ENCODE results near the gene CLSTN2.

Gene CLSTN2

DNA sequence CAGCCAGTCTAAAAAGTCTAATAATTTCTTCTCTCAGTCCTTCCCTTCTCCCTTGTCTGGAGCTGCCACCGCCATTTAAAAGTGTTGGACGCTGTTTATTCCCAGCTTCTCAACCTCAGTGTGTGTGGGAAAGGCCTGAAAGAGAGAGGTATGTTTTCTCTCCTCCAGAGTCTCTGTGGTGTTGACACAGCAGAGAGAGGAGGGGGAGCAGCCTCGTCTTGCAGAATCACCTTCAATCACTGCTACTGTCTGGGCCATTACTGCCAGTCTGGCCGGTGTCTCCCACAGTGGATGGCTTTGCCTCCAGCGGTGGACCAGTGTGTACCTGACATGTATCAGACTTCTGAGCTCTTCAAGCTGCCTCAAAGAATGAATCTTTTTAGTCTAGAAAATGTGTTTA is 641.5 kb downstream of the CLSTN2 start:
- H3K27me3 ChIP-seq (ENCODE audit: insufficient read depth, low read depth, severe bottlenecking) = no peaks in the 10 kb centered on the region
- H3K36me3 ChIP-seq = no peaks in the 10 kb centered on the region
- H3K27ac ChIP-seq = no peak overlapping the region
- H3K9me3 ChIP-seq (ENCODE audit: severe bottlenecking) = no peaks in the 10 kb centered on the region
- no peak for DNase-seq
- H3K4me3 ChIP-seq (ENCODE audit: low read depth, low read length) = no peak overlapping the region
- TF ChIP-seq, protein P1, sequence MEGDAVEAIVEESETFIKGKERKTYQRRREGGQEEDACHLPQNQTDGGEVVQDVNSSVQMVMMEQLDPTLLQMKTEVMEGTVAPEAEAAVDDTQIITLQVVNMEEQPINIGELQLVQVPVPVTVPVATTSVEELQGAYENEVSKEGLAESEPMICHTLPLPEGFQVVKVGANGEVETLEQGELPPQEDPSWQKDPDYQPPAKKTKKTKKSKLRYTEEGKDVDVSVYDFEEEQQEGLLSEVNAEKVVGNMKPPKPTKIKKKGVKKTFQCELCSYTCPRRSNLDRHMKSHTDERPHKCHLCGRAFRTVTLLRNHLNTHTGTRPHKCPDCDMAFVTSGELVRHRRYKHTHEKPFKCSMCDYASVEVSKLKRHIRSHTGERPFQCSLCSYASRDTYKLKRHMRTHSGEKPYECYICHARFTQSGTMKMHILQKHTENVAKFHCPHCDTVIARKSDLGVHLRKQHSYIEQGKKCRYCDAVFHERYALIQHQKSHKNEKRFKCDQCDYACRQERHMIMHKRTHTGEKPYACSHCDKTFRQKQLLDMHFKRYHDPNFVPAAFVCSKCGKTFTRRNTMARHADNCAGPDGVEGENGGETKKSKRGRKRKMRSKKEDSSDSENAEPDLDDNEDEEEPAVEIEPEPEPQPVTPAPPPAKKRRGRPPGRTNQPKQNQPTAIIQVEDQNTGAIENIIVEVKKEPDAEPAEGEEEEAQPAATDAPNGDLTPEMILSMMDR (IDR thresholded peaks at IDR 0.05; ENCODE audit: low read depth, low read length) = no peak

- no peak for DNase-seq
- Histone ChIP-seq H3K9me3 (ENCODE audit: severe bottlenecking) (no peaks in the 10 kb centered on the region), H3K4me3 (ENCODE audit: low read depth, low read length) (no peak overlapping the region), H3K36me3 (no peaks in the 10 kb centered on the region), H3K27me3 (ENCODE audit: insufficient read depth, low read depth, severe bottlenecking) (no peaks in the 10 kb centered on the region), H3K27ac (no peak overlapping the region)
- TF ChIP-seq, protein P1 (IDR thresholded peaks at IDR 0.05; ENCODE audit: low read depth, low read length) = no peak
Observed at GRCh38 chr3:140577911-140578310, 642.9 kb downstream of the CLSTN2 start.

DNA sequence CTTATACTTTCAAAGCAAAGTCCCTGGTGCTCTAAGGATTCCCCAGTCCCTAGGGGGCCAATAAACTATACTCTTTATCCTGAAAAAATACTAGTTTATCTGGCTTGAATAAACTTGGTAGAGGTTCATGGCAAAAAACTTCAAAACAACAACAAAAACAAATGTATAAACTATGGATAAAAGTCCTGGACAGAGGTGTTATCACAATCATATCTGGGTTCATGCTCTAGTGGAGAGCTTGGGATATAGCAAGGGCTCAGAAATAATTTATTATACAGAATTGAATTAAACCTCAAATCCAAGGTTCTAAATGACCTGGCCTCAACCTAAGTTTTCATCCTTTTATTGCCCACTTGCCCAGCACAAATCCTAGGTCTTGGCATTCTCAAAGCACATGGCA is 644.3 kb downstream of the CLSTN2 start:
- no peak for DNase-seq
- H3K9me3 ChIP-seq (ENCODE audit: severe bottlenecking) = no peaks in the 10 kb centered on the region
- no peaks in the 10 kb centered on the region for H3K27me3 ChIP-seq (ENCODE audit: insufficient read depth, low read depth, severe bottlenecking)
- H3K4me3 ChIP-seq (ENCODE audit: low read depth, low read length) = no peak overlapping the region
- TF ChIP-seq, protein P1 (IDR thresholded peaks at IDR 0.05; ENCODE audit: low read depth, low read length) = no peak
- no peak overlapping the region for H3K27ac ChIP-seq
- no peaks in the 10 kb centered on the region for H3K36me3 ChIP-seq

DNA sequence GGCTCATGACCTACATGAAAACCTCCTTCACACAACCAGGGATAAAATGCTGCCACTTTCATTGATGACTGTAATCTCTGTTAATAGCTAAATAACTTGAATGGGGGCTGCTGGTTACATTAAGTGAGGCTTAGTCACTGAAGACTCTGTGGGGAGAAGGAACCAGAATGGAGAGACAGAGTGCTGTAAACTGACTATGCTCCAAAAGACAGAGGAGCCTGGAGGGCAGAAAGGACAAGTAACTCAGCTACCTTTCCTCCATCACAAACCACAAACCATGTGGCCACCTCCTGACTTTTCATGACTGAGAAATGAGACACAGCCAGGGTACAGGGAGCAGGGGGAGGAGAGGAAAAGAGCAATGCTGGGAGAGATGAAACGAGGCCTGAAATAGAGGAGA is 645.8 kb downstream of the CLSTN2 start:
- H3K27ac ChIP-seq = no peak overlapping the region
- H3K27me3 ChIP-seq (ENCODE audit: insufficient read depth, low read depth, severe bottlenecking) = no peaks in the 10 kb centered on the region
- DNase-seq = no peak
- no peaks in the 10 kb centered on the region for H3K9me3 ChIP-seq (ENCODE audit: severe bottlenecking)
- no peaks in the 10 kb centered on the region for H3K36me3 ChIP-seq
- TF ChIP-seq, protein P1 (IDR thresholded peaks at IDR 0.05; ENCODE audit: low read depth, low read length) = no peak
- no peak overlapping the region for H3K4me3 ChIP-seq (ENCODE audit: low read depth, low read length)

- TF ChIP-seq, protein P1 (IDR thresholded peaks at IDR 0.05; ENCODE audit: low read depth, low read length) = no peak
- Histone ChIP-seq H3K27ac (no peak overlapping the region), H3K36me3 (no peaks in the 10 kb centered on the region)
Observed at GRCh38 chr3:140584549-140584948, 649.6 kb downstream of the CLSTN2 start.

GRCh38 chr3:140585828-140586227 is 650.8 kb downstream of the CLSTN2 start:
- Histone ChIP-seq H3K9me3 (ENCODE audit: severe bottlenecking) (no peaks in the 10 kb centered on the region), H3K27ac (no peak overlapping the region), H3K27me3 (ENCODE audit: insufficient read depth, low read depth, severe bottlenecking) (no peaks in the 10 kb centered on the region), H3K4me3 (ENCODE audit: low read depth, low read length) (no peak overlapping the region), H3K36me3 (no peaks in the 10 kb centered on the region)
- TF ChIP-seq, protein P1 (IDR thresholded peaks at IDR 0.05; ENCODE audit: low read depth, low read length) = no peak
- no peak for DNase-seq

More at GRCh38 chr3:140584549-140584948, 649.6 kb downstream of the CLSTN2 start:
- DNase-seq = no peak
- no peaks in the 10 kb centered on the region for H3K9me3 ChIP-seq (ENCODE audit: severe bottlenecking)
- no peaks in the 10 kb centered on the region for H3K27me3 ChIP-seq (ENCODE audit: insufficient read depth, low read depth, severe bottlenecking)
- H3K4me3 ChIP-seq (ENCODE audit: low read depth, low read length) = no peak overlapping the region

Measured in WERI-Rb-1 (cell line).